ENCODE results near the gene GNG12. TPM values are rescaled to one million over a fixed set of nuclear protein-coding genes. Genes with fewer than 3 reads are reported as not detected.

The GNG12 gene
- total RNA-seq, 1 donor from 2014 or later: 40.5 TPM

DNA sequence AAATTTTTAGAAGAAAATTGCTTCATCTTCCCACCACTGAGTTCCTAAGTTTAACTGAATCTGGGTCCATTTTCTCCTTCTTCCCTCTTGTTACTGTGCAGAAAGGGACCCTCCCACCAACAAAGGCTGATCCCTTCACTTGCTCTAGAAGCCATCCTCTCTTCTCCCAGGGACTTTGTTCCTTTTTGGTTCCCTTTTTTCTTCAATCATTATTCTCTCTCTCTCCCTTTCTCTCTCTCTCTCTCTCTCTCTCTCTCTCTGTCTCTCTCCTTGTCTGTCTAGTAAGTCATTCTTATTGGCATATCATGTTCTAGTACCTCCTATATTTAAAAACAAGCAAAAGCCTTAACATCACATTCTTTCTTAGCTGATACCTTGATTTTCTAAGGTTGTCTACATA lies 180.0 kb downstream of the GNG12 start:
- H3K27me3 Mint-ChIP-seq (ENCODE audit: low read depth): no peaks in the 10 kb centered on the region
- no peak overlapping the region for H3K27ac Mint-ChIP-seq
- H3K9me3 Mint-ChIP-seq: no peaks in the 10 kb centered on the region

GRCh38 chr1:67652800-67653199 lies 180.5 kb downstream of the GNG12 start:
- no peak for DNase-seq (ENCODE audit: low spot score in 2 of 2, unreplicated experiment in 2 of 2)
- no peaks in the 10 kb centered on the region for H3K36me3 Mint-ChIP-seq
- no peaks in the 10 kb centered on the region for H3K9me3 Mint-ChIP-seq
- TF ChIP-seq CTCF (IDR thresholded peaks at IDR 0.05; ENCODE audit: unreplicated experiment): no peak
- no peaks in the 10 kb centered on the region for H3K27me3 Mint-ChIP-seq (ENCODE audit: low read depth)
- H3K4me3 Mint-ChIP-seq: no peak overlapping the region
- H3K27ac Mint-ChIP-seq: no peak overlapping the region
- no peaks in the 10 kb centered on the region for H3K4me1 Mint-ChIP-seq

More for the DNA sequence above, 180.0 kb downstream of the GNG12 start:
- DNase-seq (ENCODE audit: low spot score in 2 of 2, unreplicated experiment in 2 of 2): no peak
- no peak overlapping the region for H3K4me3 Mint-ChIP-seq
- TF ChIP-seq CTCF (IDR thresholded peaks at IDR 0.05; ENCODE audit: unreplicated experiment): no peak
- no peaks in the 10 kb centered on the region for H3K36me3 Mint-ChIP-seq
- no peaks in the 10 kb centered on the region for H3K4me1 Mint-ChIP-seq

Other genes starting within 250 kb of the GNG12 start
- 74.2 to 80.2 TPM (median 77.7 TPM) in 3 replicates for gene GADD45A, start 148.3 kb downstream of the GNG12 start, total RNA-seq
- 1.6 to 2.5 TPM (median 2.0 TPM) in 3 replicates for gene DIRAS3, start 217.2 kb upstream of the GNG12 start, total RNA-seq